ENCODE data around the gene CDC42BPA. TPM values are rescaled to one million over a fixed set of nuclear protein-coding genes. Genes with fewer than 3 reads are reported as not detected.

The CDC42BPA gene
- polyA plus RNA-seq, 2 of the 4 experiments (the other 2 are of a cell fraction): 11.4 to 28.4 TPM

GRCh38 chr1:227068883-227069282, 249.4 kb downstream of the CDC42BPA start:
- ChIA-PET POLR2A (no interaction called here), CTCF (no interaction called here)

GRCh38 chr1:227066999-227067398, 251.3 kb downstream of the CDC42BPA start:
- CTCF ChIA-PET: interaction anchor here (1.0 kb wide), 1 partner anchor 17 kb away, joined by 3 read pairs; no protein-coding TSS in a partner anchor
- no peak for FAIRE-seq
- no peak for DNase-seq (ENCODE audit: low read depth in 1 of 2, low spot score in 1 of 2)
- no peaks in the 10 kb centered on the region for H3K4me1 ChIP-seq
- POLR2A ChIA-PET: no interaction called here
- H3K4me2 ChIP-seq: no peak overlapping the region
- WGBS (ENCODE audit: missing lambda C conversion rate): 95% methylated on average over 1 of the region's 1 CpG
- no peaks in the 10 kb centered on the region for H3K9me3 ChIP-seq
- TF ChIP-seq HOXB5 (CRISPR knock-in tag; IDR thresholded peaks at IDR 0.05) (no peak), RCOR1 (IDR thresholded peaks at IDR 0.05; ENCODE audit: low read depth, low read length) (no peak), FOSL2 (IDR thresholded peaks at IDR 0.05) (no peak), FOSL2 (CRISPR knock-in tag; IDR thresholded peaks at IDR 0.05) (no peak), HEYL (CRISPR knock-in tag; IDR thresholded peaks at IDR 0.05) (no peak), PHF8 (IDR thresholded peaks at IDR 0.05; ENCODE audit: borderline replicate concordance, low read depth) (no peak), EP300 (IDR thresholded peaks at IDR 0.05) (no peak)
- ATAC-seq: no peak
- H3K4me3 ChIP-seq: no peak overlapping the region
- no peak overlapping the region for H3K27ac ChIP-seq

More at GRCh38 chr1:227068883-227069282, 249.4 kb downstream of the CDC42BPA start:
- ATAC-seq: no peak
- Histone ChIP-seq H3K9me3 (no peaks in the 10 kb centered on the region), H3K4me1 (peaks cover 10% of the 10 kb centered on the region), H3K4me2 (no peak overlapping the region), H3K4me3 (no peak overlapping the region), H3K27ac (no peak overlapping the region)
- DNase-seq (ENCODE audit: low read depth in 1 of 2, low spot score in 1 of 2): no peak
- WGBS (ENCODE audit: missing lambda C conversion rate): 83% methylated on average over 2 of the region's 2 CpGs
- peak; percentile 86 for FAIRE-seq
- TF ChIP-seq FOXS1 (CRISPR knock-in tag; IDR thresholded peaks at IDR 0.05) (no peak), EP300 (IDR thresholded peaks at IDR 0.05) (no peak), SREBF2 (IDR thresholded peaks at IDR 0.05) (no peak), CBX8 (IDR thresholded peaks at IDR 0.05) (no peak)

GRCh38 chr1:227065311-227065710, 253.0 kb downstream of the CDC42BPA start:
- FAIRE-seq (no peak), ATAC-seq (no peak), DNase-seq (ENCODE audit: low read depth in 1 of 2, low spot score in 1 of 2) (no peak)
- 90% methylated on average over 2 of the region's 2 CpGs for WGBS (ENCODE audit: missing lambda C conversion rate)
- TF ChIP-seq RCOR1 (IDR thresholded peaks at IDR 0.05; ENCODE audit: low read depth, low read length) (no peak), BCL3 (IDR thresholded peaks at IDR 0.05) (no peak), RFX5 (IDR thresholded peaks at IDR 0.05) (no peak), POLR2A (IDR thresholded peaks at IDR 0.05; ENCODE audit: low read length) (no peak), POLR2AphosphoS2 (conservative IDR thresholded peaks at IDR 0.05; ENCODE audit: low read length) (no peak)
- no peaks in the 10 kb centered on the region for H3K9me3 ChIP-seq
- H3K4me3 ChIP-seq: no peak overlapping the region
- ChIA-PET CTCF (no interaction called here), POLR2A (no interaction called here)
- H3K27ac ChIP-seq: no peak overlapping the region
- H3K4me1 ChIP-seq: no peaks in the 10 kb centered on the region
- no peak overlapping the region for H3K4me2 ChIP-seq

GRCh38 chr1:227062306-227062705, 256.0 kb downstream of the CDC42BPA start:
- no peak for FAIRE-seq

More at GRCh38 chr1:227062306-227062705, 256.0 kb downstream of the CDC42BPA start:
- Histone ChIP-seq H3K9me3 (no peaks in the 10 kb centered on the region), H3K4me3 (no peak overlapping the region), H3K27ac (no peak overlapping the region), H3K4me2 (no peak overlapping the region), H3K4me1 (no peaks in the 10 kb centered on the region)
- TF ChIP-seq JUN (IDR thresholded peaks at IDR 0.05) (no peak), REST (IDR thresholded peaks at IDR 0.05) (no peak), POLR2A (IDR thresholded peaks at IDR 0.05; ENCODE audit: low read length) (no peak), PBX3 (IDR thresholded peaks at IDR 0.05) (no peak), EHF (CRISPR knock-in tag; IDR thresholded peaks at IDR 0.05) (no peak), CTCF (IDR thresholded peaks at IDR 0.05) (no peak), FOXS1 (CRISPR knock-in tag; IDR thresholded peaks at IDR 0.05) (no peak), SMC3 (IDR thresholded peaks at IDR 0.05) (no peak), HOXB13 (CRISPR knock-in tag; IDR thresholded peaks at IDR 0.05; ENCODE audit: low read depth) (no peak), JUNB (IDR thresholded peaks at IDR 0.05) (no peak), HEYL (CRISPR knock-in tag; IDR thresholded peaks at IDR 0.05) (no peak), CHD4 (IDR thresholded peaks at IDR 0.05; ENCODE audit: borderline replicate concordance) (no peak), FOSB (CRISPR knock-in tag; IDR thresholded peaks at IDR 0.05) (no peak)
- no peak for ATAC-seq
- CTCF ChIA-PET: no interaction called here
- WGBS (ENCODE audit: missing lambda C conversion rate): 93% methylated on average over 2 of the region's 2 CpGs
- POLR2A ChIA-PET: no interaction called here
- DNase-seq (ENCODE audit: low read depth in 1 of 2, low spot score in 1 of 2): no peak
